Epithelial cell of proximal tubule (primary cell): ENCODE measurements around the gene LCAT. TPM values are rescaled to one million over a fixed set of nuclear protein-coding genes. Genes with fewer than 3 reads are reported as not detected.

ENCODE experiments used
- DNase-seq: peaks from one replicate; pipeline ENCODE4 v3.0.0-alpha.2; 2011; ENCODE audit warnings: low read depth
- H3K4me3 ChIP-seq: 2 replicates; pipeline ENCODE4 v1.5.1; 2011; ENCODE audit warnings: low read depth, mild to moderate bottlenecking, low read length
- total RNA-seq: library from RNA; depleted of rRNA; stranded (reverse); fragments of >200 nt; gene quantifications from 2 replicates; pipeline ENCODE4 v1.2.3, GENCODE V29; 2015
- TF ChIP-seq, protein P1 (sequence below): conservative IDR thresholded peaks from 2 replicates; pipeline ENCODE4 v1.5.1; 2012; ENCODE audit warnings: low read depth, mild to moderate bottlenecking, low read length

The LCAT gene
- total RNA-seq, 1 donor from 2014 or later, result 7.5 TPM

DNA sequence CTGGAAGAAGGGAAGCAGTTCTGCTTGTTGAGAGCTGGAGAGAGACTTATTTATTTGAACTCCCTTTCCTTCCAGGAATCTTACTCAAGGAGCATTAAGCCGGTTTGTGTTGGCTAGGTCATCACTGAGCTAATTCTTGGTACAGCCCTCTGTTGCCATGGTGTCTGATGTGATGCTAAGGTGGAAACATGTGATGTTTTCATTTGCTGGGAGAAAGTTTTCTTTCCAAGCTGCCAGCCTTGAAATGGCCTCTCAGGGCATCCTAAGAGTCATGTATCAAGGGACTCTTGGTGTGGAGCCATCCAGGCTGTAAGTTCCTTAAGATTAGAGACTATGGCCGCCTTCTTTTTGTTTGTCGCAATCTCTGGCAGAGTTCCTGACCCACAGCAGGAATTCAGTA is 46.7 kb downstream of the LCAT start:
- TF ChIP-seq, protein P1, sequence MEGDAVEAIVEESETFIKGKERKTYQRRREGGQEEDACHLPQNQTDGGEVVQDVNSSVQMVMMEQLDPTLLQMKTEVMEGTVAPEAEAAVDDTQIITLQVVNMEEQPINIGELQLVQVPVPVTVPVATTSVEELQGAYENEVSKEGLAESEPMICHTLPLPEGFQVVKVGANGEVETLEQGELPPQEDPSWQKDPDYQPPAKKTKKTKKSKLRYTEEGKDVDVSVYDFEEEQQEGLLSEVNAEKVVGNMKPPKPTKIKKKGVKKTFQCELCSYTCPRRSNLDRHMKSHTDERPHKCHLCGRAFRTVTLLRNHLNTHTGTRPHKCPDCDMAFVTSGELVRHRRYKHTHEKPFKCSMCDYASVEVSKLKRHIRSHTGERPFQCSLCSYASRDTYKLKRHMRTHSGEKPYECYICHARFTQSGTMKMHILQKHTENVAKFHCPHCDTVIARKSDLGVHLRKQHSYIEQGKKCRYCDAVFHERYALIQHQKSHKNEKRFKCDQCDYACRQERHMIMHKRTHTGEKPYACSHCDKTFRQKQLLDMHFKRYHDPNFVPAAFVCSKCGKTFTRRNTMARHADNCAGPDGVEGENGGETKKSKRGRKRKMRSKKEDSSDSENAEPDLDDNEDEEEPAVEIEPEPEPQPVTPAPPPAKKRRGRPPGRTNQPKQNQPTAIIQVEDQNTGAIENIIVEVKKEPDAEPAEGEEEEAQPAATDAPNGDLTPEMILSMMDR, result no peak
- DNase-seq, result no peak
- no peak overlapping the region for H3K4me3 ChIP-seq

GRCh38 chr16:67893743-67894399 is 50.0 kb downstream of the LCAT start:
- TF ChIP-seq, protein P1, result no peak
- peak overlapping the region; percentile 98 for H3K4me3 ChIP-seq
- no peak for DNase-seq

- TF ChIP-seq, protein P1, result no peak
- DNase-seq, result no peak
- H3K4me3 ChIP-seq, result peak within 1 kb of the TSS; percentile 98
Observed at GRCh38 chr16:67892899-67893742, 50.8 kb downstream of the LCAT start, which contains the start of gene PSKH1. PSKH1 (plus strand) TSS chr16:67893254; CDS start chr16:67908750, 15,496 bp downstream.

- peak overlapping the region; percentile 56 for H3K4me3 ChIP-seq
- TF ChIP-seq, protein P1, result no peak
- DNase-seq, result no peak
Observed at GRCh38 chr16:67892375-67892774, 51.5 kb downstream of the LCAT start.

Other genes with a start within 250 kb of the LCAT start
- 16.1 and 20.1 TPM in 2 replicates for gene GFOD2, start 224.8 kb downstream of the LCAT start, total RNA-seq
- gene RANBP10, start 137.6 kb downstream of the LCAT start, total RNA-seq, result 4.0 and 5.3 TPM in 2 replicates
- gene TSNAXIP1, start 137.2 kb downstream of the LCAT start, total RNA-seq, result 0.07 and 0.52 TPM in 2 replicates
- gene THAP11, start 101.8 kb downstream of the LCAT start, total RNA-seq, result 33.7 and 45.7 TPM in 2 replicates
- gene NUTF2, start 97.2 kb downstream of the LCAT start, total RNA-seq, result 219 and 549 TPM in 2 replicates
- gene CENPT, start 96.4 kb downstream of the LCAT start, total RNA-seq, result 36.3 and 40.4 TPM in 2 replicates
- 61.1 and 61.2 TPM in 2 replicates for gene EDC4, start 71.1 kb downstream of the LCAT start, total RNA-seq
- 0.46 TPM in 1 of 2 replicates, not detected in the other for gene NRN1L, start 59.2 kb downstream of the LCAT start, total RNA-seq
- 6.7 and 8.1 TPM in 2 replicates for gene PSKH1, start 50.9 kb downstream of the LCAT start, total RNA-seq
- gene CTRL, start 12.3 kb downstream of the LCAT start, total RNA-seq, result 1.6 and 2.1 TPM in 2 replicates
- 54.1 and 58.1 TPM in 2 replicates for gene PSMB10, start 7.3 kb downstream of the LCAT start, total RNA-seq
- gene SLC12A4, start 24.5 kb upstream of the LCAT start, total RNA-seq, result 46.8 and 50.7 TPM in 2 replicates
- gene DPEP3, start 36.4 kb upstream of the LCAT start, total RNA-seq, result not detected in 2 replicates
- gene DPEP2, start 55.4 kb upstream of the LCAT start, total RNA-seq, result not detected in 2 replicates
- not detected in 2 replicates for gene DPEP2NB, start 71.8 kb upstream of the LCAT start, total RNA-seq
- gene DDX28, start 79.1 kb upstream of the LCAT start, total RNA-seq, result 5.3 and 11.8 TPM in 2 replicates
- 20.9 and 28.5 TPM in 2 replicates for gene DUS2, start 79.2 kb upstream of the LCAT start, total RNA-seq
- 15.8 and 24.7 TPM in 2 replicates for gene NFATC3, start 141.2 kb upstream of the LCAT start, total RNA-seq